ENCODE results near the gene RDH5.
A peak's percentile ranks its signal among the peaks of the same experiment; 100 is the strongest.

RDH5 gene

GRCh38 chr12:55712700-55713415, 7.3 kb upstream of the RDH5 start:
- no peak for DNase-seq (ENCODE audit: low spot score)

- DNase-seq (ENCODE audit: low spot score), result no peak
These were observed 6.5 kb upstream of the RDH5 start for GRCh38 chr12:55713721-55714120.

DNA sequence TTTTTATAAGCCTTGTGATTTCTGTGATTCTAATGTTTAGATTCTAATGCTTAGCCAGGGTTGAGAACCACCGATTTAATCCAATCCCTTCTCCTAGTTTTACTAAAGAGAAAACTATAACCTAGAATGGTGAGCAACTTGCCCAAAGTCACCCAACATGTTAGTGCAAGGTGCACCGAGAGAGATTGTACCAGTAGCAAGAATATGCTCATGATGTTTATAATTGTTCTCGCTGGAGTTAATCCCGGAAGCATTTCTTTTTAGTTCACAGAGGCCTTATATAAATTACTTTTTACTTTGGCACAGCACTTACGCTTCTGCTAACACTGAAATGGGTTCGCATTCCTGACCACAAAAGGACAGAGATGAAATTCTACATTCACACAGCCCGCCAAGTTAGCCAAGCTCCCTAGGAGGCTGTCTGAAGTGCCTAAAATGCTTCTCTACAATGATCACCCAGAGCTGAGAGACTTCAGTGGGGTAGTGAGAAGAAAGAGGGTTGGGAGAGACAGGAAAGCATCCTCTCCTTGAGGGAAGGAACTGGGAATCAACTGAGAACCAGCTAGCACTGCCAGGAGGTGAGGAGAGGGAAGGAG, 4.9 kb upstream of the RDH5 start:
- DNase-seq (ENCODE audit: low spot score), result no peak

DNA sequence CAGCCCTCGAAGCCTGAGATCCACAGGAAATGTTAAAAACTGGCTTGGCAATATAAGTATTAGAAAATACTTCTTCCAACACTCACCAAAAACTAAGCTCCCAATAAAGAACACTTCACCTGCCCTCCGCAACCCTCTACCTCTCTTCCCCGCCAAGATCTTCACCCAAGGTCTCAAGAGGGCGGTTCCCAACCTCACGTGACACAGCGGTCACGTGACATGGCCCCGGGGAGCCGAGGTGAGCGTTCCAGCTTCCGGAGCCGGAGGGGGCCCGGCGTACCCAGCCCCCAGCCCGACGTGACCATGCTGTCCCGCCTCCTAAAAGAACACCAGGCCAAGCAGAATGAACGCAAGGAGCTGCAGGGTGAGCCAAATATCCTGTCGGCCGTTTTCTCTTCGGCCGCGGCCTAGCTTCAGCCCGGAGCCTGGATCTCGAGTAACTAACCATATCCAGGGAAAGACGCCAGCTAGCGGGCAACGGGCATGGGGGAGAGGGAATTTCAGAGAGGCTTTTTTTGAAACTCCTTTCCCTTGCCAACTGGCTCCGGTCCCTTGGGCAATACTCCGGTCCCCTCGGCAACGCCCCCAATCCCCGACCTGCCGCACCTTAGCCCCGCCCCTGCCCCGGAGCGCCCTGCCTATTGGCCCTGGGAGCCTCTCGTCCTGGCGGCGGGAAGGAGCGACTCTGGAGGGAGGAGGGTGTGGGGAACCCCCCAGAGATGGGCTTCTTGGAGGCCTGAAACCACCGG, 4.2 kb upstream of the RDH5 start, which contains the start of gene BLOC1S1:
Gene BLOC1S1, plus strand, starts transcription at position 214 of the 749 bp plus-strand sequence. Its CDS starts 6 bp downstream, at position 220.
- peak; percentile 88 for DNase-seq (ENCODE audit: low spot score)

DNA sequence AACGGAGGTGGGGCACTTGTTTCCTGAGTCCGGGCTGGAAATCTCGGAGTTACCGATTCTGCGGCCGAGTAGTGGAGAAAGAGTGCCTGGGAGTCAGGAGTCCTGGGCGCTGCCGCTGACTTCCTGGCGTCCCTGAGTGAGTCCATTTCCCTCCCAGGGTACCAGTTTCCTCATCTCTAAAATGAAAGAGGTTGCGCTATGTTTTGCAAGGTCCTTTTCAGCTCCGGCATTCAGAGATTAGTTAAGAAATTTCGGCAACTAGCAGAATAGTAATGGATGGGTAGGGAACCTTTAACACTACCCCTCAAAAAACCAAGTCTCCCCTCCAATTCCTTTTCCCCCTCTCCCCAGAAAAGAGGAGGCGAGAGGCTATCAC, 3.6 kb upstream of the RDH5 start:
- DNase-seq (ENCODE audit: low spot score), result no peak

GRCh38 chr12:55717011-55718007, 2.9 kb upstream of the RDH5 start:
- DNase-seq (ENCODE audit: low spot score), result peak; percentile 72

GRCh38 chr12:55718015-55718414, 2.2 kb upstream of the RDH5 start:
- DNase-seq (ENCODE audit: low spot score), result peak; percentile 89

DNA sequence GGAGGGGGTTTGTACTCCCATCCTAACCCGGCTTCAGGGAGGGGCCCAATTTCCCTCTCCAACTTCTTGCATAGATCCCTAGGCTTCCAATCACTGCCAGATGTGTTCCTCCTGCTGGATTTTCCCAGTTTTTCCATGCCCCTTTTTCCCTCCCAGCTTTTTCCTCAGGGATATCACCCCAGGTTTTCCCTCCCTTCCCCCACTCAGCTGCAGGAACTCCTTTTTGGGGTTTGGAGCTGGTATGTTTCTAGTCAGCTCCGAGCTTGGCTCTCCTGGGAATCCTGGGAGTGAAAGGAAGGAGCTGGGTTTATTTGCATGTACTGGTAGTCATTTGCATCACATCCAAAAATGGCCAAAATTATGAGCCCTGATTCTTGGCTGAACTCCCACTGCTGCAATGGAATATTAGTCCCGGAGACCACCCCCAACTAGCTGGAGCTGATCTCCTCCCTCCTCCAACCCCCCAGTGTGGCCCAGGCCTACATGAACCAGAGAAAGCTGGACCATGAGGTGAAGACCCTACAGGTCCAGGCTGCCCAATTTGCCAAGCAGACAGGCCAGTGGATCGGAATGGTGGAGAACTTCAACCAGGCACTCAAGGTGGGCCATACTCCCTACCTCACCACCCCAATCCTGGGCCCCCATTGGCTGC, 1.4 kb upstream of the RDH5 start:
- DNase-seq (ENCODE audit: low spot score), result no peak

DNA sequence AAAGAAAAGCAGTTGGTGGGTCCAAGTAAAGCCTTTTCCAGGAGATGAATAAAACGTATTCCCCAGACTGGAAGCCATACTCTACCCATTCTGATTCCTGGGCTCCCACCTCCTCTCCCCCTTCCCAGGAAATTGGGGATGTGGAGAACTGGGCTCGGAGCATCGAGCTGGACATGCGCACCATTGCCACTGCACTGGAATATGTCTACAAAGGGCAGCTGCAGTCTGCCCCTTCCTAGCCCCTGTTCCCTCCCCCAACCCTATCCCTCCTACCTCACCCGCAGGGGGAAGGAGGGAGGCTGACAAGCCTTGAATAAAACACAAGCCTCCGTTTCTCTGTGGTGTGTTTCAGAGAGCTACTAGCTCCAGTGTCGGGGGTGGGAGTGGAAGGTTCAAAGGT, 822 bp upstream of the RDH5 start:
- no peak for DNase-seq (ENCODE audit: low spot score)

DNA sequence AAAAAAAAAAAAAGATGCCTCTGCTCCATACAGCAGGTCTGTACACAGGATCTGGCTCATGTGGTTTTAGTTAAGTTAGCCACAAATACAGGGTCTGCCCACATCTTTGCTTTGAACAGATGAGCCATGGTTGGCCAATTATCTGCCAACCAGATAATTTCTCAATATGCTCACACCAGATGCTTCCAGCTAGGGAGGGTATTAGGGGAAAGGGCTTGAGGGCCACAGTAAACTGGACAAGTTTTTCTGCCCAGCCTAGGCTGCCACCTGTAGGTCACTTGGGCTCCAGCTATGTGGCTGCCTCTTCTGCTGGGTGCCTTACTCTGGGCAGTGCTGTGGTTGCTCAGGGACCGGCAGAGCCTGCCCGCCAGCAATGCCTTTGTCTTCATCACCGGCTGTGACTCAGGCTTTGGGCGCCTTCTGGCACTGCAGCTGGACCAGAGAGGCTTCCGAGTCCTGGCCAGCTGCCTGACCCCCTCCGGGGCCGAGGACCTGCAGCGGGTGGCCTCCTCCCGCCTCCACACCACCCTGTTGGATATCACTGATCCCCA, 776 bp downstream of the RDH5 start:
- peak; percentile 96 for DNase-seq (ENCODE audit: low spot score)

GRCh38 chr12:55721601-55722213, 1.5 kb downstream of the RDH5 start:
- DNase-seq (ENCODE audit: low spot score), result no peak

DNA sequence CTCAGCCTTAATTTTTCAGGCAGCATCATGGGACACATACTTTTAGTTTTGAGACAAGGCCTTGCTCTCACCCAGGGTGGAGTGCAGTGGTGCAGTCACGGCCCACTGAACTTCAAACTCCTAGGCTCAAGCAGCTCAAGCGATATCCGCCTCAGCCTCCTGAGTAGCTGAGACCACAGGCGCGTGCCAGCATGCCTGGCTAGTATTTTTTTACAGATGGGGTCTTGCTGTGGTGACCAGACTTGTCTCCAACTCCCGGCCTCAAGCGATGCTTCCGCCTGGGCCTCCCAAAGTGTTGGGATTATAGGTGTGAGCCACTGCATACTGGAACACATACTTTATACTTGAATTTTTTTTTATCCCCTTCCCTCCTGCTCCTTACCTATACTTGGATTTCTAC, 2.8 kb downstream of the RDH5 start:
- DNase-seq (ENCODE audit: low spot score), result no peak

GRCh38 chr12:55723516-55724225, 3.5 kb downstream of the RDH5 start:
- DNase-seq (ENCODE audit: low spot score), result no peak

- peak; percentile 71 for DNase-seq (ENCODE audit: low spot score)
These were observed 4.2 kb downstream of the RDH5 start for GRCh38 chr12:55724226-55724939.

- DNase-seq (ENCODE audit: low spot score), result no peak
These were observed 4.7 kb downstream of the RDH5 start for GRCh38 chr12:55724940-55725309.

GRCh38 chr12:55725556-55725955, 5.4 kb downstream of the RDH5 start:
- DNase-seq (ENCODE audit: low spot score), result no peak

- DNase-seq (ENCODE audit: low spot score), result no peak
These were observed 6.8 kb downstream of the RDH5 start for GRCh38 chr12:55726971-55727370.

DNA sequence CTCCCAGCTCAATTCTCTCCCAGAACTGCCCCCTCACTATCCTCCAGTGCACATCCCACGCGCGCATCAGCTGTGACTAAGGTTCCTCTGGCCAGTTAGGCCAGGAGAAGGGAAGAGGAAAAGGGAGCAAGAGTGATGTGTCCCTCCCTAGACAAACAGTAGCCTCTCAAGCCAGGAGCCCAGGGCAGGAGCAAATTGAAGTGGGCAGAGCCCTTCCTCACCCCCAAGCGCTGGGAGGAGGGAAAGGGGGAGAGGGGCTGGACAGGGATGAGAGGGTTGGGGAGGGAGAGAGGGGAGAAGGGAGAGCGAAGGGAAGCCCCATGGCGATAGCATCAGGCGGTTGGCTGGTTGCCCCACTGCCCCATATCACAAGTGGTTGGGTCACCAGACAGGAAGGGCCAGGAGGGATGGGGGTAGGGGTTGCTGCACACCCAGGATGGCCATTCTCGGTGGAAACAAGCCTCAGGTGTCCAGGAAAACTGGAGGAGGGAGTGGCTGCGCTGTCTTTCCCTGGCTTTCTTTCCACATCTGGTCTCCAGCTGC, 7.5 kb downstream of the RDH5 start:
- DNase-seq (ENCODE audit: low spot score), result no peak

All from SW480 (cell line).